PC-3 (cell line): ENCODE results near the gene MIGA1. TPM values are rescaled to one million over a fixed set of nuclear protein-coding genes. Genes with fewer than 3 reads are reported as not detected.
A peak's percentile ranks its signal among the peaks of the same experiment; 100 is the strongest.

ENCODE experiments used
- ATAC-seq: fragments of 200-7000 bp; cut with Tn5 transposase; 2 replicates; pipeline ENCODE4 v1.9.1; 2020; ENCODE audit warnings: mild to moderate bottlenecking, moderate library complexity
- BruUV-seq: library from RNA; stranded (reverse); fragments of 400-500 nt; replicated peaks from 2 replicates; lab custom pipeline; 2021; lab: Mats Ljungman, UMichigan
- CTCF ChIA-PET: fragments of 300-600 bp; sonication (Branson Sonifier 250); formaldehyde crosslinking; loops from one replicate; lab custom pipeline; 2022; ENCODE audit warnings: antibody characterized with exemption; lab: Charles Lee
- POLR2A ChIA-PET: fragments of 300-600 bp; sonication (Branson Sonifier 250); formaldehyde crosslinking; loops from one replicate; lab custom pipeline; 2022; ENCODE audit warnings: antibody characterized with exemption; ENCODE audit not compliant: unreplicated experiment; lab: Charles Lee
- DNase-seq: peaks from one replicate; pipeline ENCODE4 v3.0.0-alpha.2; 2015
- H2AFZ ChIP-seq: fragments of 300-600 bp; sonication (generic); 2 replicates; pipeline ENCODE4 v1.6.0; 2016; ENCODE audit warnings: antibody characterized with exemption, low read length
- H3F3A ChIP-seq: fragments of 300-600 bp; sonication (generic); one replicate; pipeline ENCODE4 v1.6.0; 2017; ENCODE audit warnings: antibody characterized with exemption, low read length, control low read depth, mild to moderate bottlenecking; ENCODE audit not compliant: unreplicated experiment
- H3K27ac ChIP-seq: fragments of 300-600 bp; sonication (generic); 2 replicates; pipeline ENCODE4 v1.5.1; 2016; ENCODE audit warnings: mild to moderate bottlenecking, low read length
- H3K27me3 ChIP-seq: fragments of 300-600 bp; sonication (generic); 2 replicates; pipeline ENCODE4 v1.6.1; 2016; ENCODE audit warnings: low read length, mixed read lengths
- H3K36me3 ChIP-seq: fragments of 300-600 bp; sonication (generic); 2 replicates; pipeline ENCODE4 v1.6.1; 2016; ENCODE audit warnings: low read depth, mixed run types, low read length, mixed read lengths
- H3K4me1 ChIP-seq: fragments of 300-600 bp; sonication (generic); 2 replicates; pipeline ENCODE4 v1.5.1; 2016; ENCODE audit warnings: low read length; ENCODE audit not compliant: insufficient read depth
- H3K4me2 ChIP-seq: fragments of 300-600 bp; sonication (generic); 2 replicates; pipeline ENCODE4 v1.6.0; 2016; ENCODE audit warnings: low read length
- H3K4me3 ChIP-seq: fragments of 300-600 bp; sonication (generic); 2 replicates; pipeline ENCODE4 v1.5.1; 2016; ENCODE audit warnings: mild to moderate bottlenecking, low read length, mixed read lengths
- H3K79me2 ChIP-seq: fragments of 300-600 bp; sonication (generic); 2 replicates; pipeline ENCODE4 v1.6.1; 2017; ENCODE audit warnings: low read length, mixed read lengths
- H3K9ac ChIP-seq: fragments of 300-600 bp; sonication (generic); 2 replicates; pipeline ENCODE4 v1.6.0; 2016; ENCODE audit warnings: mild to moderate bottlenecking, low read length
- H3K9me2 ChIP-seq: fragments of 300-600 bp; sonication (generic); replicated peaks from 2 replicates; pipeline ENCODE4 v1.6.1; 2016; ENCODE audit warnings: mixed run types, low read length, mixed read lengths
- H3K9me3 ChIP-seq: fragments of 300-600 bp; sonication (generic); 2 replicates; pipeline ENCODE4 v1.6.1; 2016; ENCODE audit warnings: low read length, mixed read lengths
- H4K20me1 ChIP-seq: fragments of 300-600 bp; sonication (generic); 2 replicates; pipeline ENCODE4 v1.6.1; 2016; ENCODE audit warnings: low read length, mixed read lengths
- CTCF ChIP-seq: fragments of 300-600 bp; sonication (generic); conservative IDR thresholded peaks from 2 replicates; pipeline ENCODE4 v1.5.1; 2017; ENCODE audit warnings: antibody characterized with exemption, low read depth, mild to moderate bottlenecking, low read length
- EZH2 ChIP-seq: fragments of 300-600 bp; sonication (generic); IDR thresholded peaks from one replicate; pipeline ENCODE4 v1.6.1; 2017; ENCODE audit warnings: antibody characterized with exemption, mild to moderate bottlenecking, low read length; ENCODE audit not compliant: unreplicated experiment
- EZH2phosphoT487 ChIP-seq: fragments of 300-600 bp; sonication (generic); IDR thresholded peaks from 2 replicates; pipeline ENCODE4 v1.6.1; 2018; ENCODE audit warnings: mild to moderate bottlenecking, antibody characterized with exemption, low read length, borderline replicate concordance
- intact Hi-C: fragments of 100-400 bp; cut with micrococcal nuclease; formaldehyde crosslinking; loops from 2 replicates; pipeline ENCODE4 v1.9.0; 2023
- total RNA-seq: library from RNA; depleted of rRNA; stranded (reverse); fragments of >200 nt; gene quantifications from 2 replicates; pipeline ENCODE4 v1.2.3, GENCODE V29; 2014

The MIGA1 gene
- total RNA-seq, 1 experiment from 2014 or later, result 6.5 TPM

GRCh38 chr1:77757066-77757584 lies 22.3 kb upstream of the MIGA1 start:
- DNase-seq, result peak; percentile 33
- intact Hi-C loops, result loop anchor here (5.0 to 10.0 kb wide), 2 partner anchors 68 to 145 kb away; no protein-coding TSS in a partner anchor
- peak overlapping the region; percentile 81 for H3K4me3 ChIP-seq
- ChIA-PET POLR2A (no interaction called here), CTCF (interaction anchor here (0.6 kb wide), 1 partner anchor 131 kb away, joined by 3 read pairs; the partner anchor contains the start of gene NEXN)
- H3K4me1 ChIP-seq, result peaks cover 21% of the 10 kb centered on the region
- peaks cover 74% of the 10 kb centered on the region for H3K79me2 ChIP-seq
- peak overlapping the region; percentile 84 for H3K4me2 ChIP-seq
- H3K9ac ChIP-seq, result peak overlapping the region; percentile 89; the same call in 1 of the 2 replicates
- TF ChIP-seq EZH2phosphoT487 (no peak), CTCF (no peak), EZH2 (no peak)
- peaks cover 14% of the 10 kb centered on the region for H4K20me1 ChIP-seq
- H3K36me3 ChIP-seq, result no peaks in the 10 kb centered on the region
- H3F3A ChIP-seq, result peaks cover 4% of the 10 kb centered on the region
- H3K9me3 ChIP-seq, result no peaks in the 10 kb centered on the region
- H3K9me2 ChIP-seq, result no peaks in the 10 kb centered on the region
- no TSS peak for BruUV-seq
- H3K27me3 ChIP-seq, result no peaks in the 10 kb centered on the region
- H3K27ac ChIP-seq, result no peak overlapping the region
- no peak for ATAC-seq
- H2AFZ ChIP-seq, result no peak overlapping the region

GRCh38 chr1:77757603-77758002 lies 21.8 kb upstream of the MIGA1 start:
- H3K9me3 ChIP-seq, result no peaks in the 10 kb centered on the region
- no peak for ATAC-seq
- H3K4me1 ChIP-seq, result peaks cover 26% of the 10 kb centered on the region
- POLR2A ChIA-PET, result no interaction called here
- no peak overlapping the region for H3K27ac ChIP-seq
- H3F3A ChIP-seq, result peaks cover 9% of the 10 kb centered on the region
- peak overlapping the region; percentile 84 for H3K4me2 ChIP-seq
- intact Hi-C loops, result loop anchor here (5.0 to 10.0 kb wide), 2 partner anchors 67 to 145 kb away; no protein-coding TSS in a partner anchor
- BruUV-seq, result no TSS peak
- peaks cover 14% of the 10 kb centered on the region for H4K20me1 ChIP-seq
- CTCF ChIA-PET, result interaction anchor here (0.6 kb wide), 1 partner anchor 131 kb away, joined by 3 read pairs; the partner anchor contains the start of gene NEXN
- no peaks in the 10 kb centered on the region for H3K9me2 ChIP-seq
- no peaks in the 10 kb centered on the region for H3K36me3 ChIP-seq
- H3K9ac ChIP-seq, result peak overlapping the region; percentile 89; the same call in 1 of the 2 replicates
- DNase-seq, result no peak
- H3K27me3 ChIP-seq, result no peaks in the 10 kb centered on the region
- no peak overlapping the region for H2AFZ ChIP-seq
- H3K79me2 ChIP-seq, result peaks cover 70% of the 10 kb centered on the region
- no peak for TF ChIP-seq CTCF
- no peak for TF ChIP-seq EZH2
- no peak for TF ChIP-seq EZH2phosphoT487
- H3K4me3 ChIP-seq, result peak overlapping the region; percentile 81
